Testis (tissue), 2 donors: ENCODE results near the gene PDIK1L.

ENCODE experiments used
- POLR2A ChIP-seq: fragments of 450-650 bp; IDR thresholded peaks from one replicate; pipeline ENCODE4 v1.6.1; 2017; ENCODE audit warnings: antibody characterized with exemption, mild to moderate bottlenecking, moderate library complexity
- TF ChIP-seq, protein P1 (sequence below), 3 experiments: fragments of 450-650 bp in 2 of 3; fragments of 200-600 bp in 1 of 3; sonication (generic) in 1 of 3; IDR thresholded peaks; one replicate each; pipeline ENCODE4 v1.5.1; 2016 to 2019; ENCODE audit warnings: antibody characterized with exemption in 3 of 3, mild to moderate bottlenecking in 2 of 3, moderate library complexity in 1 of 3

- TF ChIP-seq, protein P1, sequence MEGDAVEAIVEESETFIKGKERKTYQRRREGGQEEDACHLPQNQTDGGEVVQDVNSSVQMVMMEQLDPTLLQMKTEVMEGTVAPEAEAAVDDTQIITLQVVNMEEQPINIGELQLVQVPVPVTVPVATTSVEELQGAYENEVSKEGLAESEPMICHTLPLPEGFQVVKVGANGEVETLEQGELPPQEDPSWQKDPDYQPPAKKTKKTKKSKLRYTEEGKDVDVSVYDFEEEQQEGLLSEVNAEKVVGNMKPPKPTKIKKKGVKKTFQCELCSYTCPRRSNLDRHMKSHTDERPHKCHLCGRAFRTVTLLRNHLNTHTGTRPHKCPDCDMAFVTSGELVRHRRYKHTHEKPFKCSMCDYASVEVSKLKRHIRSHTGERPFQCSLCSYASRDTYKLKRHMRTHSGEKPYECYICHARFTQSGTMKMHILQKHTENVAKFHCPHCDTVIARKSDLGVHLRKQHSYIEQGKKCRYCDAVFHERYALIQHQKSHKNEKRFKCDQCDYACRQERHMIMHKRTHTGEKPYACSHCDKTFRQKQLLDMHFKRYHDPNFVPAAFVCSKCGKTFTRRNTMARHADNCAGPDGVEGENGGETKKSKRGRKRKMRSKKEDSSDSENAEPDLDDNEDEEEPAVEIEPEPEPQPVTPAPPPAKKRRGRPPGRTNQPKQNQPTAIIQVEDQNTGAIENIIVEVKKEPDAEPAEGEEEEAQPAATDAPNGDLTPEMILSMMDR (IDR thresholded peaks at IDR 0.05), result no peak
- TF ChIP-seq POLR2A, result no peak
Measured at GRCh38 chr1:26171084-26172072, 59.8 kb downstream of the PDIK1L start, which contains the start of gene ZNF593OS.
